HG03457 (cell line): ENCODE data around the gene PSME3IP1.

Experiments
- ATAC-seq: cut with Tn5 transposase; IDR thresholded peaks from one replicate; pipeline ENCODE4 v1.9.1; 2021; ENCODE audit warnings: moderate number of reproducible peaks; ENCODE audit not compliant: unreplicated experiment

PSME3IP1 gene

DNA sequence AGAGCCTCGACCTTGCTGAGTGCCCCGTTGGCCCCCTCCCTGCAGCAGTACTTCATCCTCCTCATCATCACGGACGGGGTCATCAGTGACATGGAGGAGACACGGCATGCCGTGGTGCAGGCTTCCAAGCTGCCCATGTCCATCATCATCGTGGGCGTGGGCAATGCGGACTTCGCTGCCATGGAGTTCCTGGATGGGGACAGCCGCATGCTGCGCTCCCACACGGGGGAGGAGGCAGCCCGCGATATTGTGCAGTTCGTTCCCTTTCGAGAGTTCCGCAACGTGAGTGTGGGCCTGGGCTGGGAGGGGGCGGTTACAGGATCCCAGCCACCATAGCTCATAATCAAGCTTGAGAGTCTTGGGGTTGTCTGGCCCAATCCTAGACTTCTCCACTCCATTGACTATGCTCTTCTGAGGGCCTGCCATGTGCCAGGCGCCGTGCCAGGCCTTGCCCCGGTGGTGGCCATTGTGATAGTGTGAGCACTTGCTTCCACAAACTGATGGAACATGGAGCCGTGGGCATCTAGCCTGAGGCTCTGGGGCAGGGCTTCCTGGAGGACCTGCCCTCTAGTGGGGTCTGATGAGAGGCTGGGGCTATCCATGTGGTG lies 39.7 kb downstream of the PSME3IP1 start:
- ATAC-seq: no peak

DNA sequence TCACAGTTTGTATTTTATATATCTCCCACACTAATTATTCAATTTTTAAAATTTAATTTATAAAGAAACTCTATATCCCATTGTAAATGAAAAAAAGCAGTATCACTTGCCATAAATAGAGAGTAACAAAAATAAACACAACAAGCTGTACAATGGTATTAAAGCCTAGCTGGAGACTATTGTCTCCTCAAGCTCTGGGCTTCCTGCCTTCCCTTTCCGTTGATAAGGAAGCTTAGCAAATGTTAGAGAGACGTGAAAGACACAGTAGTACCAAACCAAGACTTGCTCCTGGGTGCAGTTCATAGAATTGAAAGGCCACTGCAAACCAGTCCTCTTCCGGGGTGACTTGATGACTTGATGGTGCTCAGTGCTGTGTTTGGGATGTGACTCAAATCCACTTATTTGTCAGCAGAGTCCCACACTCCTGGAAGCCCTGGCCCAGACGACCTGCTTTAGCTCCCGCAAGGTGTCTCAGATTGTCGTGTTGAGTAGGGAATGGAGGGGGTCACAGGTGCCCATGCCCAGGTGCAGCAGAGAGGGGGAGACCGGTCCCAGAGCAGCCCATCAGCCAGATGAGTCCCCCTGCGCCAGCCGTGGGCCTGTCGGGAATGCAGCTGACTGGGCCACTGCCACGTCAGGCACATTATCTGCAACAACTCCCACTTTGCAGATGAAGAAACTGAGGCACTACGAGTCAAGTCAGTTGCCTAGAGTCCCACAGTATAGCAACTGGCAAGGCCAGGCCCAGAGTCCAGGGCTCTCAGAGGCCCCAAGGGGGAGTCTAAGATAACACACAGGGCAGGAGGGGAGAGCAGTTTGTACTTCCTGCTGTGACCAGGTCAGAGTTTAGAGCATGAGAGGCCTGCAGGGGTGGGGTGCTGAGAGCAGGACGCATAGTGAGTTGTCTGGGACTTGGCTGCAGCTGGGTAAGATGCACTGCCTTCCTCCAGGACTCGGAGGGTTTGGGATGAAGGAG lies 40.5 kb downstream of the PSME3IP1 start:
- no peak for ATAC-seq

GRCh38 chr16:57144027-57144426 lies 41.8 kb downstream of the PSME3IP1 start:
- ATAC-seq: no peak

GRCh38 chr16:57143149-57143921 lies 42.5 kb downstream of the PSME3IP1 start:
- ATAC-seq: no peak

GRCh38 chr16:57141822-57142631 lies 43.8 kb downstream of the PSME3IP1 start:
- ATAC-seq: no peak

- no peak for ATAC-seq
Observed at GRCh38 chr16:57140931-57141668, 44.7 kb downstream of the PSME3IP1 start.

DNA sequence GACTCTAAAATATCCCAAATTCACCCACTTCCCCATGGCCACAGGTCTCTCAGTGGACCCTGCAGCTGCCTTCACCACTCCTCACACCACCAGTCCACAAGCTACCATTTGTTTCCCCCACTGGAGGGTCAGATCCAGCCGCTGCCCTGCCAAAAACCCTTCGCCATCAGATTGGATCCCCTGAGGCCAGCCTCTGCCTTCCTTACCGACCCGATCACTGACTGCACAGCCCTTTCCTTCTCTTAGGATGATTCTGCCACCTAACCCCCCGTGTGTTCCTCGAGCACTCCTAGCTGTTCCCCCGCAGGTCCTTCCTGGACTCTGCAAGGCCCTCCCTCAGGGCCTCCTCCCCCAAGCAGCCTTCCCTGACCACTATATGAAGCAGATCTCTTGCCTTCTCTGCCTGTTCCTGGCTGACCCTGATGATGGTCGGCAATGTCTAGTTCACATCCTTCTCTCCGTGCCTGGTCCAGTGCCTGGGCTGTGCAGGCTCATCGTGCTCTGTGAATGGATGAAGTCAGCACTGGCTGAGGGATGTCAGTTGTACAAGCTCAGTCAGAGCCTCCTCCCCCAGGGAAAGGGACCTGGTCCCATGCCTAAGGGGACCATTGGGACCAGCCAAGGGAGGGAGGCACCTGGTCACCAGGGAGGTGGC lies 47.4 kb downstream of the PSME3IP1 start:
- no peak for ATAC-seq

- no peak for ATAC-seq
Observed at GRCh38 chr16:57137566-57138273, 48.1 kb downstream of the PSME3IP1 start.

DNA sequence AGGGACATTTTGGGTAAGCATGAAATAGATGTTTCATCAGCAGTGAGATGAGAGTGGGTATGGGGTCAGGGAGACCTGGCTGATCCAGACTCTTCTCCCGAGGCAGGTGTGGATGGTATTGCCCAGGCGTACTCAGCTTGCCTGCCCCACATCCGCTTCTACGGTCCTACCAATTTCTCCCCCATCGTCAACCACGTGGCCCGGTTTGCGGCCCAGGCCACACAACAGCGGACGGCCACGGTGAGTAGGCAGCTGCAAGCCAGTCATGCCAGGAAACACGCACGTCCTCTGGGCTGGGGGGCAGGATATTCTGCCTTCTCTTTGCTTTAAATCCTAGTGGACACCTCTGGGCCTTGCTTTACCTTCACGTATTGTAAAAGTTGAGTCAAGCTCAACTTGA lies 48.8 kb downstream of the PSME3IP1 start:
- ATAC-seq: no peak

GRCh38 chr16:57134982-57135381 lies 50.9 kb downstream of the PSME3IP1 start:
- ATAC-seq: no peak

- no peak for ATAC-seq
Observed at GRCh38 chr16:57133886-57134285, 52.0 kb downstream of the PSME3IP1 start.

DNA sequence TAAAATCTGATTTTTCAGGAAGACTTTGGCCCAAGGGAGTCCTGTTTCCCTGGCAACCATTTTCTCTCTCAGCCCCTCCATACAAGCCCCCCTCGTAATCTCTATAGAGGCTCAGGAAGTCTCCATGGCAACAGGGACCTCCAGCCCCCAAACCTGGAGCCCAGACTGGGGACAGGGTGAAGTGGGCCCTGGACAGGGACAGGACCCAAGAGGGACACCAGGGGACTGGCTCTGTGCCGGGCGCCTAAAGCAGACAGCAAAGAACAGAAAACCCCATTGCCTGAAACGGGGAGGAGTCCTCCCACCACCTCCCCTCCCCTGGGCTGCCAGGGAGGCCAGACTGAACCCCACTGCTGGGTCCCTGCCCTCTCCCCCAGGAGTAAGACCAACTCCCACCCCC lies 52.8 kb downstream of the PSME3IP1 start:
- ATAC-seq: no peak

- no peak for ATAC-seq
Observed at GRCh38 chr16:57132470-57132869, 53.4 kb downstream of the PSME3IP1 start.

DNA sequence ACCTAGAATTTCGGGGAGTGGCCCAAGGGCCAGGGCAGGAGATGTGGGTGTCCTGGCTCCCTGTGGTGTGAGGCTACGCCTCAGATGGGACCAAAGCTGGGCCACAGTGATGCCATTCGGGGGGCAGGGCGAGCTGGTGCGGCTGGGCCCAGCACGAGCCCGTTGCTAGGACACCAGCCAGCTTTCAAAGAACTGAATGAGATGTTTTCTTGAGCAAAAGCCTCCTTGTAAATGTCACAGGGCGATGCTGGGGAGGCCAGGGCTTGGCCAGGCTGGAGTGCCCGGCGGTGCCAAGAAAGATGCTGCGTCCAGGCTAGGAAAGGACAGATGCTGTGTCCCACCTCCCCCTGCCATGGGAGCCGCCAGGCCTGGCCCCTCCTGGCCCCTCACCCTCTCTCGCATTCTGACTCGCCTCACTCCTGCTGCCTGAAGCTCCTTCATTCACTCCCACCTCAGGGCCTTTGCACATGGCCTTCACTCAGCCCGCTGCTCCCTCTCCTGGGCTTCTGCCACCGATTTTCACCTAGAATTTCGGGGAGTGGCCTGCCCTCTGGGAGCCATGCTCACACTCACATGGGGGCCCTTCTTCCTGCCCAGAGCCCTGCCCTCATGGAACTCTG lies 54.4 kb downstream of the PSME3IP1 start:
- ATAC-seq: no peak

- no peak for ATAC-seq
Observed at GRCh38 chr16:57130950-57131321, 54.9 kb downstream of the PSME3IP1 start.

- ATAC-seq: no peak
Observed at GRCh38 chr16:57128771-57129389, 57.0 kb downstream of the PSME3IP1 start.

- no peak for ATAC-seq
Observed at GRCh38 chr16:57127836-57128235, 58.0 kb downstream of the PSME3IP1 start.
